Endothelial cell of umbilical vein (primary cell): Measurements from ENCODE around the gene PXT1. TPM values are rescaled to one million over a fixed set of nuclear protein-coding genes. Genes with fewer than 3 reads are reported as not detected.

Experiments
- BruUV-seq: library from RNA; stranded (reverse); fragments of 400-500 nt; replicated peaks from 2 replicates; lab custom pipeline; 2021; lab: Mats Ljungman, UMichigan
- CTCF ChIA-PET: fragments of 300-600, 350-600 bp; sonication (Branson Sonifier 250); formaldehyde crosslinking; loops from one replicate; lab custom pipeline; 2021; ENCODE audit warnings: antibody characterized with exemption, inconsistent platforms; lab: Charles Lee
- POLR2A ChIA-PET: fragments of 300-600, 350-600 bp; sonication (Branson Sonifier 250); formaldehyde crosslinking; loops from one replicate; lab custom pipeline; 2021; ENCODE audit warnings: antibody characterized with exemption, inconsistent platforms; lab: Charles Lee
- DNase-seq: peaks from one replicate; pipeline ENCODE4 v3.0.0-alpha.2; 2011; ENCODE audit warnings: low read depth, low spot score
- FAIRE-seq: peaks from 2 replicates; lab custom pipeline; 2011; peaks lifted over from hg19 to GRCh38; lab: Jason Lieb, UNC
- H2AFZ ChIP-seq: 2 replicates; pipeline ENCODE4 v1.6.0; 2012; ENCODE audit warnings: low read depth, low read length, control low read depth, inconsistent platforms
- H3K27ac ChIP-seq: 2 replicates; pipeline ENCODE4 v1.5.1; 2011; ENCODE audit warnings: low read depth, mild to moderate bottlenecking, control low read depth, low read length, moderate library complexity; ENCODE audit not compliant: insufficient read depth
- H3K27me3 ChIP-seq, 2 experiments: 2 replicates each; pipeline versions ENCODE4 v1.6.0 to v1.6.1; 2011; ENCODE audit warnings: low read length in 2 of 2, mixed read lengths in 1 of 2; ENCODE audit not compliant: control insufficient read depth in 2 of 2, insufficient read depth in 2 of 2
- H3K36me3 ChIP-seq, 2 experiments: 2 replicates in 1 of 2; 3 replicates in 1 of 2; pipeline ENCODE4 v1.5.1; 2011; ENCODE audit warnings: low read length in 2 of 2, mild to moderate bottlenecking in 1 of 2, moderate library complexity in 1 of 2; ENCODE audit not compliant: control insufficient read depth in 2 of 2, insufficient read depth in 2 of 2; ENCODE audit errors: extremely low read depth in 1 of 2
- H3K4me1 ChIP-seq: 3 replicates; pipeline ENCODE4 v1.5.1; 2011; ENCODE audit warnings: mild to moderate bottlenecking, low read length; ENCODE audit not compliant: control insufficient read depth, insufficient read depth; ENCODE audit errors: extremely low read depth
- H3K4me2 ChIP-seq: 2 replicates; pipeline ENCODE4 v1.6.1; 2011; ENCODE audit warnings: low read length, control low read depth, mixed read lengths; ENCODE audit not compliant: insufficient read depth
- H3K4me3 ChIP-seq, 3 experiments: fragments of 200-600 bp in 1 of 3; sonication (generic), shearing (Covaris generic) in 1 of 3; replicated peaks in 1 of 3; 2 replicates each; pipeline ENCODE4 v1.5.1; 2011 to 2016; ENCODE audit warnings: control low read depth in 3 of 3, low read length in 3 of 3, mild to moderate bottlenecking in 2 of 3, inconsistent platforms in 1 of 3, low read depth in 1 of 3, moderate library complexity in 1 of 3; ENCODE audit not compliant: insufficient read depth in 1 of 3
- H3K79me2 ChIP-seq: 2 replicates; pipeline ENCODE4 v1.6.0; 2012; ENCODE audit warnings: low read length, inconsistent platforms; ENCODE audit not compliant: control insufficient read depth, insufficient read depth
- H3K9ac ChIP-seq: replicated peaks from 2 replicates; pipeline ENCODE3; 2011; ENCODE audit warnings: low read length, control low read depth; ENCODE audit not compliant: insufficient read depth; ENCODE audit errors: extremely low read depth
- H3K9me1 ChIP-seq: replicated peaks from 3 replicates; pipeline ENCODE4 v1.6.0; 2011; ENCODE audit warnings: mild to moderate bottlenecking, low read length; ENCODE audit not compliant: control insufficient read depth, insufficient read depth; ENCODE audit errors: extremely low read depth
- H3K9me3 ChIP-seq: replicated peaks from 2 replicates; pipeline ENCODE4 v1.5.1; 2012; ENCODE audit warnings: low read length, inconsistent platforms; ENCODE audit not compliant: control insufficient read depth, insufficient read depth
- H4K20me1 ChIP-seq: replicated peaks from 2 replicates; pipeline ENCODE3; 2011; ENCODE audit warnings: mild to moderate bottlenecking, low read length; ENCODE audit not compliant: control insufficient read depth, insufficient read depth; ENCODE audit errors: extremely low read depth
- CTCF ChIP-seq, 2 donors: IDR thresholded peaks; 1 replicate in 1 of 2; 2 replicates in 1 of 2; pipeline ENCODE4 v1.5.1; 2011; ENCODE audit warnings: low read length in 2 of 2, mild to moderate bottlenecking in 2 of 2, moderate library complexity in 2 of 2, control low read depth in 1 of 2, inconsistent platforms in 1 of 2, low read depth in 1 of 2; ENCODE audit not compliant: insufficient read depth in 1 of 2; ENCODE audit errors: extremely low read depth in 1 of 2
- EZH2 ChIP-seq: IDR thresholded peaks from 2 replicates; pipeline ENCODE4 v1.6.1; 2012; ENCODE audit warnings: borderline replicate concordance, low read depth, mild to moderate bottlenecking, moderate library complexity, low read length, inconsistent platforms; ENCODE audit not compliant: severe bottlenecking
- FOS ChIP-seq: IDR thresholded peaks from 2 replicates; pipeline ENCODE4 v1.6.1; 2011; ENCODE audit warnings: mild to moderate bottlenecking, low read length, moderate library complexity, borderline replicate concordance; ENCODE audit not compliant: insufficient read depth
- GATA2 ChIP-seq: IDR thresholded peaks from 2 replicates; pipeline ENCODE4 v1.7.0; 2011; ENCODE audit warnings: low read depth, mild to moderate bottlenecking, moderate library complexity, mixed read lengths, low read length; ENCODE audit not compliant: insufficient read length, insufficient read depth
- JUN ChIP-seq: IDR thresholded peaks from 2 replicates; pipeline ENCODE4 v1.6.1; 2011; ENCODE audit warnings: borderline replicate concordance, low read depth; ENCODE audit not compliant: insufficient read length, insufficient read depth
- MAX ChIP-seq: IDR thresholded peaks from 2 replicates; pipeline ENCODE4 v1.6.1; 2011; ENCODE audit not compliant: insufficient read depth, insufficient read length
- MYC ChIP-seq: IDR thresholded peaks from one replicate; pipeline ENCODE4 v1.6.1; 2011; ENCODE audit warnings: mild to moderate bottlenecking, low read depth, low read length
- POLR2A ChIP-seq: IDR thresholded peaks from 2 replicates; pipeline ENCODE4 v1.6.1; 2012; ENCODE audit warnings: low read depth, mild to moderate bottlenecking, control low read depth, low read length
- POLR2AphosphoS5 ChIP-seq: IDR thresholded peaks from 2 replicates; pipeline ENCODE4 v1.6.1; 2012; ENCODE audit warnings: low read depth, mild to moderate bottlenecking, control low read depth, low read length, moderate library complexity; ENCODE audit not compliant: insufficient read depth
- dilution Hi-C: fragments of 300-500 bp; cut with MboI; formaldehyde crosslinking; loops from one replicate; pipeline ENCODE4 v1.15.0; 2019; ENCODE audit warnings: low sequenced_read_pairs; ENCODE audit not compliant: extremely low pct_ligation_motif_present
- intact Hi-C: fragments of 100-400 bp; cut with micrococcal nuclease; formaldehyde crosslinking; loops from one replicate; pipeline ENCODE4 v1.10.0; 2022
- polyA plus RNA-seq, 4 experiments: library from polyadenylated mRNA; depleted of rRNA in 3 of 4; stranded (reverse) in 3 of 4; unstranded in 1 of 4; fragments of >200 nt; gene quantifications; 2 replicates each; pipeline versions ENCODE4 v1.2.1 to v1.2.3, GENCODE V29; 2011 to 2012; ENCODE audit warnings: missing spikeins in 1 of 4
- total RNA-seq: library from RNA; stranded (reverse); gene quantifications from 2 replicates; pipeline ENCODE4 v1.2.3, GENCODE V29; 2021

The PXT1 gene
- total and polyA plus RNA-seq, 2 donors (not counting 3 experiments of a cell fraction or from before 2014, with no cell fraction given): not detected

GRCh38 chr6:36399970-36400369 is 42.7 kb downstream of the PXT1 start:
- CTCF ChIA-PET: no interaction called here
- intact Hi-C loops: no loop called here
- H3K27ac ChIP-seq: no peak overlapping the region
- no peak for TF ChIP-seq MYC
- no peak for TF ChIP-seq JUN
- no peak for TF ChIP-seq GATA2
- no peak for TF ChIP-seq EZH2
- TF ChIP-seq POLR2A: no peak
- TF ChIP-seq MAX: no peak
- no peak for TF ChIP-seq FOS
- TF ChIP-seq CTCF (IDR thresholded peaks at IDR 0.05; ENCODE audit: extremely low read depth in 1 of 2, insufficient read depth in 1 of 2, low read depth in 1 of 2, low read length in 2 of 2): no peak
- TF ChIP-seq POLR2AphosphoS5: no peak
- DNase-seq: no peak
- no peaks in the 10 kb centered on the region for H3K9me3 ChIP-seq
- no TSS peak for BruUV-seq
- POLR2A ChIA-PET: no interaction called here
- no peaks in the 10 kb centered on the region for H4K20me1 ChIP-seq
- H3K4me3 ChIP-seq: no peak overlapping the region
- no peaks in the 10 kb centered on the region for H3K4me1 ChIP-seq
- no peak overlapping the region for H3K4me2 ChIP-seq
- no peak overlapping the region for H3K9ac ChIP-seq
- no peak for FAIRE-seq
- H2AFZ ChIP-seq: no peak overlapping the region
- peaks cover 6 to 20% of the 10 kb centered on the region in 2 experiments for H3K27me3 ChIP-seq
- no peaks in the 10 kb centered on the region for H3K9me1 ChIP-seq
- H3K36me3 ChIP-seq: no peaks in the 10 kb centered on the region
- dilution Hi-C loops: no loop called here
- no peaks in the 10 kb centered on the region for H3K79me2 ChIP-seq
